ENCODE measurements around the gene VWCE.
"Not testable (repeated sequence)": the region's sequence is repeated elsewhere in the genome, so short reads cannot be mapped to it uniquely, and the experiment has no call there.

Gene VWCE

DNA sequence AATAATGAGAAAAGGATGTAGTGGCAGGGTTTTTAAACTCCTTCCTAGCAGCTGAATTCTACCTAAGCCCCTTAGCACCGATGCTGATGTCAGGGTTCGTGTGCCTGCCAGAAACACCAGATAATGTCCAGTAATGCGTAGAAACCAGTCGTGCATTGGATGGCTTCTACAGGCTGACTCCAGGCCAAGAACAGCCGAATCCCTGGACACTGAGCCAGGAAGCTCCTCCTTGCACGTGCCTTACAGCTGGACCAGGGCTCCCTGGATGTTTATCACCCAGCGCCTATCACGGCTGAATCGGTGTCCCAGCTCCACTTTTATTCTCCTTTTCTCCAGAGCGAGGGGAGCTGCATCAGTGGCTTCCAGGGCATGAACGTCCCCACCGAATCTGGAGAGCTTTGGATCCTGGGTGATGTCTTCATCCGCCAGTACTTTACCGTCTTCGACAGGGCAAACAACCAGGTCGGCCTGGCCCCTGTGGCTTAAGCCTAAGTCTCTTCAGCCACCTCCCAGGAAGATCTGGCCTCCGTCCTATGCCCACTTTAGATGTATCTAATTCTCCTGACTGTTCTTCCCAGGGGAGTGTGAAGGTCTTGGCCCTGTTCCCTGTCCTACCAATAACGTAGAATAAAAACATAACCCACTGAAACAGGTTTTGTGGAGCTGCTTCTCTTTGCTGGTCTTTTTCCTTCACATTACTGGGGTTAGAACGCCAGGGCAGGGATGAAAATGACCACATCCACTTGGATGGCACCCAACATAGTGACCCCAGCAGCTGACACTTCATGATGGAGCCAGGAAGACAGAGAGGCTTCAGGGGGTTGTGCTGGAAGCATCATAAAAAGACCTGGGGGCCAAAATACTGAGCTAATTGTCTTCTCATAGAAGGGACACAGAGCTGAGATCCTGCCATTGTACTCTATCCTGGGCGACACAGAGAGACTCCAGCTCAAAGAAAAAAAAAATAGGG lies 44.0 kb downstream of the VWCE start:
- H3K36me3 Mint-ChIP-seq (ENCODE audit: insufficient read depth); H3K9me3 Mint-ChIP-seq; H3K4me1 Mint-ChIP-seq (ENCODE audit: low read depth in 2 of 2); ATAC-seq (replicated peaks); H3K27ac Mint-ChIP-seq; DNase-seq; H3K4me3 Mint-ChIP-seq: not testable (repeated sequence)
- H3K27me3 Mint-ChIP-seq = peaks cover 23 to 35% of the 10 kb centered on the region in 2 donors

DNA sequence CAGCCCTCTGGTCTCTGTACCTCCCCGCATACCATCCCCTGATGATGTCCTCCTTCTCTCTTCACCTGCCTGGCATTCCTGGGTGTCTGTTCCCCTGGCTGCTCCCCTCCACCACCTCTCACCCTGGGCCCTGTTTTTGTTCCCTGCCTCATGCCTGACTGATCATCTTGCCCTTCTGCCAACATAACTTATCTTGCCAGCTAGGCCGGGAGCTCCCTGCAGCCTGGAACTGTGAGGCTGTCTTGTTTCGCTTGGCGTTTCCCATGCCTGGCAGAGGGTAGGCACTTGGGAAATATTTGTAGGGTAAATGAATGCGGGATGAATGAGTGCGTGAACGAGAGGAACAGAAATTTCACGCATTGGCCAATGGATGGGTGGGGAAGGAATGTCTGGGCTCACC lies 45.9 kb downstream of the VWCE start:
- not testable (repeated sequence) for H3K4me1 Mint-ChIP-seq (ENCODE audit: low read depth in 2 of 2); H3K36me3 Mint-ChIP-seq (ENCODE audit: insufficient read depth); H3K9me3 Mint-ChIP-seq; H3K4me3 Mint-ChIP-seq; ATAC-seq (replicated peaks); DNase-seq
- H3K27ac Mint-ChIP-seq = peak overlapping the region in 1 of 2 donors; percentile 39
- peaks cover 21 to 35% of the 10 kb centered on the region in 2 donors for H3K27me3 Mint-ChIP-seq

DNA sequence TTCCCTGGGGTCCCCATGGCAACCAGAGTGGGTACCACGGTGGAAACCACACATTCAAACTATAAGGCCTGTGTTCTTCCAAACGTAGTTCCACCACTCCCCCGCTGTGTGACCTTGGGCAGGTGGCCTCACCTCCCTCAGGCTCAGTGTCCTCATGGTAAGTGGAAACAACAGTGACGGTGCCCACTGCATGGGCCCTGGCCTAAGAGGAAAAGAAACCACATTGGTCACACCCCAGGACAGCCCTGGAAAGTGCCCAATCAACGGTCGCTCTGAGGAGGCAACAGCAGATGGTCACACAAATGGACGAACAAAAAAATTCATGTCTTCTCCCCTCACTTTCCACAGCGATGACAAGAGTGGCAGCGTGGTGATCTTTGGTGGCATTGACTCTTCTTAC lies 47.0 kb downstream of the VWCE start:
- peaks cover 19 to 35% of the 10 kb centered on the region in 2 donors for H3K27me3 Mint-ChIP-seq
- not testable (repeated sequence) for H3K36me3 Mint-ChIP-seq (ENCODE audit: insufficient read depth); H3K9me3 Mint-ChIP-seq; H3K27ac Mint-ChIP-seq; H3K4me1 Mint-ChIP-seq (ENCODE audit: low read depth in 2 of 2); H3K4me3 Mint-ChIP-seq; DNase-seq; ATAC-seq (replicated peaks)

DNA sequence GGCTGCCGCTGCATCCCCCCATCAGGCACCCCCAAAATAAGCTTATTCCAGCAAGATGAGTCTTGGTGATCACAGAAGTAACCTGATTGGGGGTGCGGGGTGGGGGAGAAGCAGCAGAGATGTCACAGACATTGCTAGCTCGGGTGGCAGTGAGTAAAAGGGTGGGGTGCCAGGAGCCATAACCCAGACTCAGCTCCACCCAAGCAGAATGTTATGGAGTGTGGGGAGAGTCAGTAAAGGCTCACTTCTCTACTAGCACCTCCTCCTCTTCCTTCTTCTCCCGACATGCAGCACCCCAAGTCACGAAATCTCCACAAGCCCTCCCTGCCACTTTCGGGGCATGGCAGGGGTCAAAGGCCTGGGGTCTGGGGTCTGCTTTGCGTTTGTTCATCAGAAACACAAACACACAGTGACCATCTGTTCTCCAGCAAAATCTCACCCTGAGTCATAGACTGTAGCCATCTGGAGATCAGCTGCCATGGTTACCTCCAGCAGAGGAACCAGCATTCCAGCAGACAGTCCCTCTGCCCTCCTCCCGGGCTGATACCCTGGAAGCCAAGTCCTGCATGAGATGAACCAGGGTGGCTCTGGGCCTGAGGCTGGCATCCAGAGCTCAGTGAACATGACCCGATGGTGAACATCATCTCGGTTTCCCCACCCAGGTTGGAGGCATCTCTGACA lies 49.7 kb downstream of the VWCE start:
- peaks cover 14 to 27% of the 10 kb centered on the region in 2 donors for H3K27me3 Mint-ChIP-seq
- H3K27ac Mint-ChIP-seq; H3K36me3 Mint-ChIP-seq (ENCODE audit: insufficient read depth); DNase-seq; H3K4me1 Mint-ChIP-seq (ENCODE audit: low read depth in 2 of 2); H3K9me3 Mint-ChIP-seq; H3K4me3 Mint-ChIP-seq; ATAC-seq (replicated peaks): not testable (repeated sequence)

DNA sequence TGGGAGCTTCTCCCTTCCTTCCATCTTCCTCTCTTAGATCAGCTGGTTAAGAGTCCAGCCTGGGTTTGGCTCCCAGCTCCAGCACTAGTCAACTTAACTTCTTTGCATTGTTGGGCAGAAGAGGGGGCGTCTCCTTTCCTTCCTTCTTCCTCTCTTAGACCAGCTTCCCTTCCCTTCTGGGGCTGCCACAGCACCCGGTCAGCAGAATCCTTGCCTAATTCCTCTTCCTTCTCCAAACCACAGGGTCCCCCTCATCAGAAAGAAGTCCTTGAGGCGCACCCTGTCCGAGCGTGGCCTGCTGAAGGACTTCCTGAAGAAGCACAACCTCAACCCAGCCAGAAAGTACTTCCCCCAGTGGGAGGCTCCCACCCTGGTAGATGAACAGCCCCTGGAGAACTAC lies 53.6 kb downstream of the VWCE start:
- not testable (repeated sequence) for H3K4me3 Mint-ChIP-seq; H3K36me3 Mint-ChIP-seq (ENCODE audit: insufficient read depth); H3K27ac Mint-ChIP-seq; H3K4me1 Mint-ChIP-seq (ENCODE audit: low read depth in 2 of 2); ATAC-seq (replicated peaks); H3K9me3 Mint-ChIP-seq; DNase-seq; H3K27me3 Mint-ChIP-seq

DNA sequence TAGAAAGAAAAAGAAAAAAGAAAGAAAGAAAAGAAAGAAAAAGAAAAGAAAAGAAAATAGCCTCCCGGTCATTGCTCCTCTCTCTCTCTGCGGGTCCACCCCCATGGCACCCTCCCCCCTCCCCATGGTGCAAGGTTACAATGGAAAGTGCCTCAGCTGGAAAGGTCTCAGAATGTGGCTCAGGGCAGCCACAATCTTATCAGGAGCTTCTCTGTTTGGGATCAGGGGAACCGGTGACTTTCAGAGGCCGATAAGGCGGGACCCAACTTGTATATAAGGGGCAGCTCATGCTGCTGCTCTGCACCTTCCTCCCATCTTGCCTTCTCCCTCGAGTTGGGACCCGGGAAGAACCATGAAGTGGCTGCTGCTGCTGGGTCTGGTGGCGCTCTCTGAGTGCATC lies 54.2 kb downstream of the VWCE start, which contains the start of gene PGA5:
Gene PGA5 (plus strand): TSS at position 301 of the 400 bp plus-strand sequence. CDS start 52 bp downstream, at position 353.
- H3K36me3 Mint-ChIP-seq (ENCODE audit: insufficient read depth); H3K4me1 Mint-ChIP-seq (ENCODE audit: low read depth in 2 of 2); ATAC-seq (replicated peaks); H3K9me3 Mint-ChIP-seq; DNase-seq; H3K27me3 Mint-ChIP-seq; H3K4me3 Mint-ChIP-seq: not testable (repeated sequence)
- H3K27ac Mint-ChIP-seq = peak within 1 kb of the TSS in 1 of 2 donors; percentile 29

DNA sequence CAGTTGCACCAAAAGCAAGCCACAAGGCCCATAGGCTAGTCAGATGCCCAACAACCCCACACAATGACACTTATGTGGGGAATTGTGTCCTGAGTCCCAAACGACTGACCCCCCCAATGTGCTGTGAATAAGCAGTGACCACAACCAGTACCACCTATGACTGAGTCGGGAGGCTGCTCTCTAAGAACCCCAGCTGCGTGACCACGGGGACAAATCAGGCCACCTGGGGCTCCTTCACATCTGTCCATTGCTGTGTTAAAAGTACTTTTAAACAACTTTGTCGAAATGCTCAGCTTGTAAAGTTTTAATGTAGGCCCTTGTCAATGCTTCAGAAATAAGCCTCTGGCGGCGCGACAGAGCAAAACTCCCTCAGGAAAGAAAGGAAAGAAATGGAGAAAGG lies 54.8 kb downstream of the VWCE start:
- not testable (repeated sequence) for H3K9me3 Mint-ChIP-seq

DNA sequence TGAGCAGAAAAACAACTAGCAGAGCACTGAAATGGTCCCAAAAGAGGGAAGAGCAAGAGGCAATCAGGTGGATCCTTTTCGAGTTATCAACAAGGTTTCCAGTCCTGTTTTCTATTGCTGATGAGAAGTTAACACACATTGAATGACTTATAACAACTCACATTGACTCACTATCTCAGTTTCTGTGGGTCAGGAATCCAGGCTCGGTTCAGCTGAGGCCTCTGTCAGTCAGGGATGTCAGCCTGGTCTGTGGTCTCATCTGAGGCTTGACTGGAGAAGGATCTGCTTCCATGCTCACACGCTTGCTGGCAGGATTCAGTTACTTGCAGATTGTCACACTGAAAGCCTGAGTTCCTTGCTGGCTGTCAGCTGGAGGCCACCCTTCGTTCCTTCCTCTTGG lies 58.0 kb downstream of the VWCE start:
- not testable (repeated sequence) for H3K9me3 Mint-ChIP-seq; H3K4me1 Mint-ChIP-seq (ENCODE audit: low read depth in 2 of 2); DNase-seq; ATAC-seq (replicated peaks); H3K27me3 Mint-ChIP-seq; H3K27ac Mint-ChIP-seq; H3K4me3 Mint-ChIP-seq; H3K36me3 Mint-ChIP-seq (ENCODE audit: insufficient read depth)

More for the DNA sequence above, 54.8 kb downstream of the VWCE start:
- not testable (repeated sequence) for ATAC-seq (replicated peaks); H3K4me3 Mint-ChIP-seq; DNase-seq; H3K36me3 Mint-ChIP-seq (ENCODE audit: insufficient read depth); H3K4me1 Mint-ChIP-seq (ENCODE audit: low read depth in 2 of 2); H3K27me3 Mint-ChIP-seq
- H3K27ac Mint-ChIP-seq = peak overlapping the region in 1 of 2 donors; percentile 29

DNA sequence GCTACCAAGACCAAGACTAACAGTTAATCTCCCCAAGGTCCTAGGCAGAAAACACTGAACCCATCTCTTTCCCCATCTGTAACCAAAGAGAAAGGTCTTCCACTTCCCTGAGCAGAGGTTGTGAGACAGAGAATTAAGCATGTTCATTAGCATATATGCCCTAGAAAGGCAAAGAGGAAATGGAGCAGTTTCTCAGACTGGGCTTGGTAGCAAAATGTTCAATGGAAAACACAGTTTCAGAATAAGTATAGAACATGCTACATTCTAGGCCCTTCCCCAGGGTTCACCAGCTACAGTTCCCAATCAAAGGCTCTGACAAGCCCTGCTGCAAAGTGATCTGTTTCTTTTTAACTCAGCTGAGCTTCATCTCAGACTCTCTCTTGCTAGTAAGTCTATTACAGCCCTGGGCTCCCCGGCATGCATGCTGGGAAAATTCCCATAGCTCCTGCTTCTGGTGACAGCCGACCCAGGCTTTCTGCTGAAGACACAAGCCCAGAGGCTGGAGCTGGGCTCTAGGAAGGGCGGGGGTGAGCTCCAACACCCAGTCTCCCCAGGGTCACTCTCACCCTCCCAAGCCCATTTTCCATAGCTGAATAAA lies 62.5 kb downstream of the VWCE start:
- H3K4me1 Mint-ChIP-seq (ENCODE audit: low read depth in 2 of 2); DNase-seq; H3K9me3 Mint-ChIP-seq; H3K4me3 Mint-ChIP-seq; H3K27me3 Mint-ChIP-seq; H3K27ac Mint-ChIP-seq; ATAC-seq (replicated peaks); H3K36me3 Mint-ChIP-seq (ENCODE audit: insufficient read depth): not testable (repeated sequence)

DNA sequence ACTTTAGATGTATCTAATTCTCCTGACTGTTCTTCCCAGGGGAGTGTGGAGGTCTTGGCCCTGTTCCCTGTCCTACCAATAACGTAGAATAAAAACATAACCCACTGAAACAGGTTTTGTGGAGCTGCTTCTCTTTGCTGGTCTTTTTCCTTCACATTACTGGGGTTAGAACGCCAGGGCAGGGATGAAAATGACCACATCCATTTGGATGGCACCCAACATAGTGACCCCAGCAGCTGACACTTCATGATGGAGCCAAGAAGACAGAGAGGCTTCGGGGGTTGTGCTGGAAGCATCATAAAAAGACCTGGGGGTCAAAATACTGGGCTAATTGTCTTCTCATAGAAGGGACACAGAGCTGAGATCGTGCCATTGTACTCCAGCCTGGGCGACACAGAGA lies 63.5 kb downstream of the VWCE start:
- not testable (repeated sequence) for H3K4me1 Mint-ChIP-seq (ENCODE audit: low read depth in 2 of 2); H3K36me3 Mint-ChIP-seq (ENCODE audit: insufficient read depth); H3K4me3 Mint-ChIP-seq; H3K9me3 Mint-ChIP-seq; H3K27ac Mint-ChIP-seq; DNase-seq; ATAC-seq (replicated peaks); H3K27me3 Mint-ChIP-seq

DNA sequence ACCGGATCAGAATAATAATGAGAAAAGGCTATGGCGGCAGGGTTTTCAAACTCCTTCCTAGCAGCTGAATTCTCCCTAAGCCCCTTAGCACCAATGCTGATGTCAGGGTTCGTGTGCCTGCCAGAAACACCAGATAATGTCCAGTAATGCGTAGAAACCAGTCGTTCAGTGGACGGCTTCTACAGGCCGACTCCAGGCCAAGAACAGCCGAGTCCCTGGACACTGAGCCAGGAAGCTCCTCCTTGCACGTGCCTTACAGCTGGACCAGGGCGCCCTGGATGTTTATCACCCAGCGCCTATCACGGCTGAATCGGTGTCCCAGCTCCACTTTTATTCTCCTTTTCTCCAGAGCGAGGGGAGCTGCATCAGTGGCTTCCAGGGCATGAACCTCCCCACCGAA lies 64.1 kb downstream of the VWCE start:
- H3K36me3 Mint-ChIP-seq (ENCODE audit: insufficient read depth); H3K27me3 Mint-ChIP-seq; DNase-seq; H3K4me1 Mint-ChIP-seq (ENCODE audit: low read depth in 2 of 2); H3K4me3 Mint-ChIP-seq; H3K27ac Mint-ChIP-seq; H3K9me3 Mint-ChIP-seq; ATAC-seq (replicated peaks): not testable (repeated sequence)

DNA sequence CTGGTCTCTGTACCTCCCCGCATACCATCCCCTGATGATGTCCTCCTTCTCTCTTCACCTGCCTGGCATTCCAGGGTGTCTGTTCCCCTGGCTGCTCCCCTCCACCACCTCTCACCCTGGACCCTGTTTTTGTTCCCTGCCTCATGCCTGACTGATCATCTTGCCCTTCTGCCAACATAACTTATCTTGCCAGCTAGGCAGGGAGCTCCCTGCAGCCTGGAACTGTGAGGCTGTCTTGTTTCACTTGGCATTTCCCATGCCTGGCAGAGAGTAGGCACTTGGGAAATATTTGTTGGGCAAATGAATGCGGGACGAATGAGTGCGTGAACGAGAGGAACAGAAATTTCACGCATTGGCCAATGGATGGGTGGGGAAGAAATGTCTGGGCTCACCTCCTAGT lies 65.7 kb downstream of the VWCE start:
- H3K27ac Mint-ChIP-seq; ATAC-seq (replicated peaks); H3K4me1 Mint-ChIP-seq (ENCODE audit: low read depth in 2 of 2); H3K36me3 Mint-ChIP-seq (ENCODE audit: insufficient read depth); DNase-seq; H3K9me3 Mint-ChIP-seq; H3K27me3 Mint-ChIP-seq; H3K4me3 Mint-ChIP-seq: not testable (repeated sequence)

DNA sequence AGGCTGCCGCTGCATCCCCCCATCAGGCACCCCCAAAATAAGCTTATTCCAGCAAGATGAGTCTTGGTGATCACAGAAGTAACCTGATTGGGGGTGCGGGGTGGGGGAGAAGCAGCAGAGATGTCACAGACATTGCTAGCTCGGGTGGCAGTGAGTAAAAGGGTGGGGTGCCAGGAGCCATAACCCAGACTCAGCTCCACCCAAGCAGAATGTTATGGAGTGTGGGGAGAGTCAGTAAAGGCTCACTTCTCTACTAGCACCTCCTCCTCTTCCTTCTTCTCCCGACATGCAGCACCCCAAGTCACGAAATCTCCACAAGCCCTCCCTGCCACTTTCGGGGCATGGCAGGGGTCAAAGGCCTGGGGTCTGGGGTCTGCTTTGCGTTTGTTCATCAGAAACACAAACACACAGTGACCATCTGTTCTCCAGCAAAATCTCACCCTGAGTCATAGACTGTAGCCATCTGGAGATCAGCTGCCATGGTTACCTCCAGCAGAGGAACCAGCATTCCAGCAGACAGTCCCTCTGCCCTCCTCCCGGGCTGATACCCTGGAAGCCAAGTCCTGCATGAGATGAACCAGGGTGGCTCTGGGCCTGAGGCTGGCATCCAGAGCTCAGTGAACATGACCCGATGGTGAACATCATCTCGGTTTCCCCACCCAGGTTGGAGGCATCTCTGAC lies 68.5 kb downstream of the VWCE start:
- not testable (repeated sequence) for H3K4me3 Mint-ChIP-seq; H3K9me3 Mint-ChIP-seq; H3K27ac Mint-ChIP-seq; H3K4me1 Mint-ChIP-seq (ENCODE audit: low read depth in 2 of 2); DNase-seq; H3K27me3 Mint-ChIP-seq; ATAC-seq (replicated peaks); H3K36me3 Mint-ChIP-seq (ENCODE audit: insufficient read depth)
